ENCODE data around the gene ITIH4.
A peak's percentile ranks its signal among the peaks of the same experiment; 100 is the strongest.

ITIH4 gene

GRCh38 chr3:52798376-52798977, 32.0 kb downstream of the ITIH4 start:
- Mint-ChIP-seq H3K27ac (no peak overlapping the region), H3K9me3 (no peaks in the 10 kb centered on the region), H3K27me3 (ENCODE audit: low read depth, poor library complexity) (peaks cover 6% of the 10 kb centered on the region), H3K4me3 (no peak overlapping the region), H3K36me3 (ENCODE audit: low read depth) (no peaks in the 10 kb centered on the region), H3K4me1 (peaks cover 27% of the 10 kb centered on the region)
- TF ChIP-seq CTCF (IDR thresholded peaks at IDR 0.05): no peak
- DNase-seq: no peak

- Mint-ChIP-seq H3K4me1 (peaks cover 43% of the 10 kb centered on the region), H3K27me3 (ENCODE audit: low read depth, poor library complexity) (peaks cover 6% of the 10 kb centered on the region), H3K36me3 (ENCODE audit: low read depth) (no peaks in the 10 kb centered on the region), H3K4me3 (no peak overlapping the region), H3K9me3 (no peaks in the 10 kb centered on the region), H3K27ac (no peak overlapping the region)
- no peak for TF ChIP-seq CTCF (IDR thresholded peaks at IDR 0.05)
- no peak for DNase-seq
Observed at GRCh38 chr3:52796411-52796810, 34.1 kb downstream of the ITIH4 start.

GRCh38 chr3:52795298-52795900, 35.1 kb downstream of the ITIH4 start:
- no peak overlapping the region for H3K27ac Mint-ChIP-seq
- DNase-seq: no peak
- H3K27me3 Mint-ChIP-seq (ENCODE audit: low read depth, poor library complexity): peaks cover 7% of the 10 kb centered on the region
- H3K4me1 Mint-ChIP-seq: peaks cover 43% of the 10 kb centered on the region
- no peaks in the 10 kb centered on the region for H3K36me3 Mint-ChIP-seq (ENCODE audit: low read depth)
- H3K9me3 Mint-ChIP-seq: no peaks in the 10 kb centered on the region
- H3K4me3 Mint-ChIP-seq: no peak overlapping the region
- no peak for TF ChIP-seq CTCF (IDR thresholded peaks at IDR 0.05)

DNA sequence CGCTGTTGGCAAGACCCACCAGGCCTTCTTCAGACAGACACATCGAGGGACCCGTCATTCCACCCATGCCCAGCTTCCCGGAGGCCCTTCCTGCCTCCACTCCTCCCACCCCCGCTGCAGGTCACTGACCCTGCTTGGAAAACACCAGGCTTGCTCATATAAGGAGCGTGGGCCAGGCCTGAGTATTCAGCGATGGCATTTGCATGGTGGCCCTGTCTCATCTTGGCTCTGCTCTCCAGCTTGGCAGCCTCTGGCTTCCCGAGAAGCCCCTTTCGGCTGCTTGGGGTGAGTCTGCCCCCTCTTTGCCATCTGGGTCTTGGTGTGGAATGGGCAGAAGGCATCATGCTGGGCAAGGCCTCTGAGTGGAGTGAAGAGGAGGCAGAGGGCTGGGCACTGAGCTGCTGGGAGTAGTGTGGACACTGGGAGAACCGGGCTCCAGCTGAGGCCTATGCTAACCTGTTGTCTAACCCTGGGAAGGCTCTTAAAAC, 35.8 kb downstream of the ITIH4 start, which contains the start of gene ITIH3:
Gene ITIH3, plus strand, starts transcription at position 185 of the 488 bp plus-strand sequence. Its CDS starts 8 bp downstream, at position 193.
- peak within 1 kb of the TSS; percentile 92 for H3K27ac Mint-ChIP-seq

GRCh38 chr3:52793702-52794611, 36.5 kb downstream of the ITIH4 start:
- no peak for DNase-seq
- Mint-ChIP-seq H3K4me3 (no peak overlapping the region), H3K27ac (peak overlapping the region; percentile 92), H3K9me3 (no peaks in the 10 kb centered on the region), H3K4me1 (peaks cover 43% of the 10 kb centered on the region), H3K36me3 (ENCODE audit: low read depth) (no peaks in the 10 kb centered on the region), H3K27me3 (ENCODE audit: low read depth, poor library complexity) (peaks cover 13% of the 10 kb centered on the region)
- no peak for TF ChIP-seq CTCF (IDR thresholded peaks at IDR 0.05)

More for the DNA sequence above, 35.8 kb downstream of the ITIH4 start, which contains the start of gene ITIH3:
- peak; percentile 15 for DNase-seq
- Mint-ChIP-seq H3K27me3 (ENCODE audit: low read depth, poor library complexity) (peaks cover 13% of the 10 kb centered on the region), H3K4me3 (no peak within 1 kb of the TSS), H3K4me1 (peaks cover 43% of the 10 kb centered on the region), H3K9me3 (no peaks in the 10 kb centered on the region), H3K36me3 (ENCODE audit: low read depth) (no peaks in the 10 kb centered on the region)
- TF ChIP-seq CTCF (IDR thresholded peaks at IDR 0.05): no peak
